Erythroblast (primary cell): Measurements from ENCODE around the gene STOML1.

Experiments used
- GATA1 ChIP-seq: IDR thresholded peaks from 2 replicates; pipeline ENCODE4 v1.6.1; 2011; ENCODE audit warnings: low read depth, mild to moderate bottlenecking, control low read depth, low read length, moderate library complexity
- POLR2A ChIP-seq: IDR thresholded peaks from 2 replicates; pipeline ENCODE4 v1.6.1; 2011; ENCODE audit warnings: mild to moderate bottlenecking, low read length

GRCh38 chr15:73991726-73992593, at the start of gene STOML1:
- TF ChIP-seq POLR2A = peak; percentile 73
- TF ChIP-seq GATA1 = no peak
